Adrenal gland (tissue), 5 donors: ENCODE data around the gene SCARB1.
A peak's percentile ranks its signal among the peaks of the same experiment; 100 is the strongest.

Experiments used
- POLR2A ChIP-seq, 2 donors: fragments of 450-650 bp; IDR thresholded peaks; one replicate each; pipeline ENCODE4 v1.6.1; 2017; ENCODE audit warnings: antibody characterized with exemption in 2 of 2, mild to moderate bottlenecking in 2 of 2, moderate library complexity in 1 of 2
- TF ChIP-seq, protein P1 (sequence below), 6 experiments: fragments of 450-650 bp in 4 of 6; fragments of 200-600 bp in 2 of 6; sonication (generic) in 1 of 6; IDR thresholded peaks; 1 replicate in 5 of 6; 2 replicates in 1 of 6; pipeline versions ENCODE4 v1.5.1 to v1.8.0; 2016 to 2021; ENCODE audit warnings: antibody characterized with exemption in 6 of 6, mild to moderate bottlenecking in 2 of 6, moderate library complexity in 1 of 6
- donor health status: DM: no; HTN: no; CAD: no.

DNA sequence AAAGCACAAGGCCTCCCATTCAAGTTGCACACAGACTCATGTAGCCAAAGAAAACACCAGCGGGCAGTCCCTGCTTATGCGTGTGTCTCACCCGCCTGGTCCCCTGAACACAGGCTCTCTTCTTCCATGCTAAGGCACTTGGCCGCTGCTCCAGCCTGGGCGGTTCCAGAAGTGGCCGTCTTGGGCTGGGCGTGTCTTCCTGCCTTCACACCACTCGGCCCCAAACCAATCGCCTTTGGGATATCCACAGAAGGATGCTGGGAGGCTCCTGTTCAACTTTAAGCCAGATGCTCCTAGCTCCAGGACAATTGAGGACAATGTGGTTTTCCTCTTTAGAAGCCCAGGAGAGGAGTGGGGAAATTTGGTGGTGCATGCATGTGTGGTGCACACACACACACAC is 2.2 kb downstream of the SCARB1 start:
- TF ChIP-seq, protein P1, sequence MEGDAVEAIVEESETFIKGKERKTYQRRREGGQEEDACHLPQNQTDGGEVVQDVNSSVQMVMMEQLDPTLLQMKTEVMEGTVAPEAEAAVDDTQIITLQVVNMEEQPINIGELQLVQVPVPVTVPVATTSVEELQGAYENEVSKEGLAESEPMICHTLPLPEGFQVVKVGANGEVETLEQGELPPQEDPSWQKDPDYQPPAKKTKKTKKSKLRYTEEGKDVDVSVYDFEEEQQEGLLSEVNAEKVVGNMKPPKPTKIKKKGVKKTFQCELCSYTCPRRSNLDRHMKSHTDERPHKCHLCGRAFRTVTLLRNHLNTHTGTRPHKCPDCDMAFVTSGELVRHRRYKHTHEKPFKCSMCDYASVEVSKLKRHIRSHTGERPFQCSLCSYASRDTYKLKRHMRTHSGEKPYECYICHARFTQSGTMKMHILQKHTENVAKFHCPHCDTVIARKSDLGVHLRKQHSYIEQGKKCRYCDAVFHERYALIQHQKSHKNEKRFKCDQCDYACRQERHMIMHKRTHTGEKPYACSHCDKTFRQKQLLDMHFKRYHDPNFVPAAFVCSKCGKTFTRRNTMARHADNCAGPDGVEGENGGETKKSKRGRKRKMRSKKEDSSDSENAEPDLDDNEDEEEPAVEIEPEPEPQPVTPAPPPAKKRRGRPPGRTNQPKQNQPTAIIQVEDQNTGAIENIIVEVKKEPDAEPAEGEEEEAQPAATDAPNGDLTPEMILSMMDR (IDR thresholded peaks at IDR 0.05): no peak
- peak in 1 of 2 donors; percentile 81 for TF ChIP-seq POLR2A (IDR thresholded peaks at IDR 0.05)
